Measurements from ENCODE around the gene MS4A18.

The MS4A18 gene

GRCh38 chr11:60792521-60792920, 68.0 kb downstream of the MS4A18 start:
- intact Hi-C loops (cut with DNase I; ENCODE audit: low total_unique reads) = no loop called here
- Histone ChIP-seq H3K27me3 (no peaks in the 10 kb centered on the region), H3K27ac (no peak overlapping the region), H3K4me3 (no peak overlapping the region), H3K36me3 (no peaks in the 10 kb centered on the region), H3K4me1 (peaks cover 0 to under 1% (median under 1%) of the 10 kb centered on the region in 4 donors), H3K9me3 (no peaks in the 10 kb centered on the region)
- DNase-seq = no peak
- TF ChIP-seq CTCF (IDR thresholded peaks at IDR 0.05) = no peak
